ENCODE results near the gene PRMT7. TPM values are rescaled to one million over a fixed set of nuclear protein-coding genes. Genes with fewer than 3 reads are reported as not detected.

PRMT7 gene
- total RNA-seq, 1 donor from 2014 or later, result 36.7 TPM

DNA sequence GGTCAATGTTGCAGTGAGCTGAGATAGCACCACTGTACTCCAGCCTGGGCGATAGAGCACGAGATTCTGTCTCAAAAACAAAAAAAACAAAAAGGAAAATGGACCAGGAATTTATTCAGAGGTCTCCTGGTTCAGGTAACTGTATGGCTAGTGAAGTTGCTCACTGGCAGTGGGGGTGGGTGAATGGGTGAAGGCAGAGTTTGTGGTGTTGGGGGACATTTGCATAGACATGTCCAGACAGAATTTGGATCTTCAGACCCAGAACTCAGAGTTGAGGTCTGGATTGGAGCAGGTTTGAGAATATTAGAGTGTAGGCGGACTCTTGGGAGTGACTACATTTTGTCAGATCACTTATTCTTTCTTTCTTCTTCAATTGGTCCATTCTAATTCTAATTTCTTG is 82.5 kb downstream of the PRMT7 start:
- Mint-ChIP-seq H3K4me1 (ENCODE audit: low read depth, unreplicated experiment) (peaks cover 7% of the 10 kb centered on the region), H3K36me3 (ENCODE audit: low read depth, unreplicated experiment) (no peaks in the 10 kb centered on the region), H3K4me3 (ENCODE audit: unreplicated experiment) (no peak overlapping the region), H3K9me3 (ENCODE audit: unreplicated experiment) (peaks cover 1% of the 10 kb centered on the region), H3K27me3 (ENCODE audit: low read depth, unreplicated experiment) (peaks cover 25% of the 10 kb centered on the region), H3K27ac (ENCODE audit: unreplicated experiment) (no peak overlapping the region)
- Histone ChIP-seq H3K4me2 (ENCODE audit: low read length) (no peak overlapping the region), H3K4me1 (ENCODE audit: insufficient read depth, low read length) (no peaks in the 10 kb centered on the region), H3K9ac (ENCODE audit: low read length) (no peak overlapping the region), H3K27ac (ENCODE audit: low read depth, low read length) (no peak overlapping the region), H3K36me3 (ENCODE audit: insufficient read depth, low read length) (no peaks in the 10 kb centered on the region), H3K4me3 (ENCODE audit: insufficient read depth, low read depth, low read length) (no peak overlapping the region), H3K9me3 (ENCODE audit: insufficient read depth, low read depth, low read length) (no peaks in the 10 kb centered on the region), H4K20me1 (ENCODE audit: insufficient read depth, low read length) (no peaks in the 10 kb centered on the region), H2AFZ (ENCODE audit: low read depth, low read length) (no peak overlapping the region), H3K79me2 (ENCODE audit: insufficient read depth, low read length) (no peaks in the 10 kb centered on the region), H3K27me3 (ENCODE audit: insufficient read depth, low read length) (no peaks in the 10 kb centered on the region)
- TF ChIP-seq, protein P1, sequence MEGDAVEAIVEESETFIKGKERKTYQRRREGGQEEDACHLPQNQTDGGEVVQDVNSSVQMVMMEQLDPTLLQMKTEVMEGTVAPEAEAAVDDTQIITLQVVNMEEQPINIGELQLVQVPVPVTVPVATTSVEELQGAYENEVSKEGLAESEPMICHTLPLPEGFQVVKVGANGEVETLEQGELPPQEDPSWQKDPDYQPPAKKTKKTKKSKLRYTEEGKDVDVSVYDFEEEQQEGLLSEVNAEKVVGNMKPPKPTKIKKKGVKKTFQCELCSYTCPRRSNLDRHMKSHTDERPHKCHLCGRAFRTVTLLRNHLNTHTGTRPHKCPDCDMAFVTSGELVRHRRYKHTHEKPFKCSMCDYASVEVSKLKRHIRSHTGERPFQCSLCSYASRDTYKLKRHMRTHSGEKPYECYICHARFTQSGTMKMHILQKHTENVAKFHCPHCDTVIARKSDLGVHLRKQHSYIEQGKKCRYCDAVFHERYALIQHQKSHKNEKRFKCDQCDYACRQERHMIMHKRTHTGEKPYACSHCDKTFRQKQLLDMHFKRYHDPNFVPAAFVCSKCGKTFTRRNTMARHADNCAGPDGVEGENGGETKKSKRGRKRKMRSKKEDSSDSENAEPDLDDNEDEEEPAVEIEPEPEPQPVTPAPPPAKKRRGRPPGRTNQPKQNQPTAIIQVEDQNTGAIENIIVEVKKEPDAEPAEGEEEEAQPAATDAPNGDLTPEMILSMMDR (IDR thresholded peaks at IDR 0.05; ENCODE audit: insufficient read depth, low read depth, low read length), result no peak
- no peak for TF ChIP-seq EZH2 (IDR thresholded peaks at IDR 0.05; ENCODE audit: insufficient read depth, low read length)
- FAIRE-seq, result no peak
- no peak for DNase-seq (ENCODE audit: low read depth)

DNA sequence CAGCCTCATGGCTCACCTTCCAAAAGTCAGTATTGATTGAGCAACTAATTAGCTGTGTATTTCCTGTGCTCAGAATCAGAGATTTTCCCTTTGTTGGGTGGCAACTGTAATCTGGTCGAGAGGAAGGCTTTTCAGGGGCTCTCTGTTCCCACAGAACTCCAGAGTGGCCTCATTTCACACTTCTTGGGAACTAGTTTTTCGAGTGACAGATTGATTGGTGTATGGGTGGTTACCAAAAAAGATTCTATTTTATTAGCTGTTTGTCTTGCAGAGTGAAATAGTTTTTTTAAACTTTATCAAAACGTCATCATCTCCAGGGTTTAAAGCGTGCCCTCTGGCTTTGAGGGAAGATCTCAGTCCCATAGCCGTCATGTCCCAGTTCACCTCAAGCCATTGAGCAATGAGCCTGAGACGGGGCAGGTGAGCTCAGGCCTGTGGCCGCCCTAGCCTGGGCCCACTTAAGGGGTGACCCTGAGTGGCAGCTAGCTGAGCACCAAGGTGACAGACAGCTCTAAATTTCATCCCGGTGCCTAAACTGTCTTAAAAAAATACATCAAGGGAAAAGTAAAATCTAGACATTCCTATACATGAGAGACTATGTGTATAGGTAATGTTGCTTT is 84.5 kb downstream of the PRMT7 start:
- DNase-seq (ENCODE audit: low read depth), result no peak
- Histone ChIP-seq H3K9me3 (ENCODE audit: insufficient read depth, low read depth, low read length) (no peaks in the 10 kb centered on the region), H2AFZ (ENCODE audit: low read depth, low read length) (no peak overlapping the region), H3K36me3 (ENCODE audit: insufficient read depth, low read length) (no peaks in the 10 kb centered on the region), H3K4me1 (ENCODE audit: insufficient read depth, low read length) (no peaks in the 10 kb centered on the region), H3K27ac (ENCODE audit: low read depth, low read length) (no peak overlapping the region), H3K9ac (ENCODE audit: low read length) (no peak overlapping the region), H3K4me3 (ENCODE audit: insufficient read depth, low read depth, low read length) (no peak overlapping the region), H3K79me2 (ENCODE audit: insufficient read depth, low read length) (no peaks in the 10 kb centered on the region), H3K4me2 (ENCODE audit: low read length) (no peak overlapping the region), H4K20me1 (ENCODE audit: insufficient read depth, low read length) (no peaks in the 10 kb centered on the region), H3K27me3 (ENCODE audit: insufficient read depth, low read length) (no peaks in the 10 kb centered on the region)
- Mint-ChIP-seq H3K4me3 (ENCODE audit: unreplicated experiment) (no peak overlapping the region), H3K36me3 (ENCODE audit: low read depth, unreplicated experiment) (no peaks in the 10 kb centered on the region), H3K4me1 (ENCODE audit: low read depth, unreplicated experiment) (peaks cover 7% of the 10 kb centered on the region), H3K9me3 (ENCODE audit: unreplicated experiment) (peaks cover 1% of the 10 kb centered on the region), H3K27me3 (ENCODE audit: low read depth, unreplicated experiment) (peaks cover 15% of the 10 kb centered on the region), H3K27ac (ENCODE audit: unreplicated experiment) (no peak overlapping the region)
- no peak for FAIRE-seq
- TF ChIP-seq, protein P1 (IDR thresholded peaks at IDR 0.05; ENCODE audit: insufficient read depth, low read depth, low read length), result no peak
- no peak for TF ChIP-seq EZH2 (IDR thresholded peaks at IDR 0.05; ENCODE audit: insufficient read depth, low read length)

DNA sequence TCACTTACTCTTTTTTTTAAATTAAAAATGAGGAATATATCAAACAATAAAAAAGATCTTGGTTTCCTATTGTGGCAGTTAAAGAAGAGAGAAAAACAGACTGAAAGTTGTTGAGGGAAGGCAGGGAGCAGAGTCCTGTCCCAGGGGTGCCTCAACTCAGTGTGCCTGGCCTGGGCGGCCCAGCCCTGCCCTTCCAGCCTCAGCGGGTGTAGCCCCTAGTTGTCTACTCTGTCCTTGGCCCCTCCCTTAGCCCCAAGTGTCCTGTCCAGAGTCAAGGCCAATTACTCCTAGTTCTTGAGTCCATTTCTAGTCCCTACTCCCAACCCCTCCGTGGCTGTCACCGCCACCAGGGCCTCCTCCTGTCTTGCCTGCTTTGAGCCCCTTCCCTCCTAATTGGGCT is 85.0 kb downstream of the PRMT7 start:
- peak overlapping the region; percentile 10 for H3K27ac Mint-ChIP-seq (ENCODE audit: unreplicated experiment)
- H3K4me3 Mint-ChIP-seq (ENCODE audit: unreplicated experiment), result no peak overlapping the region
- FAIRE-seq, result no peak

More for the DNA sequence above, 85.0 kb downstream of the PRMT7 start:
- DNase-seq (ENCODE audit: low read depth), result no peak
- Histone ChIP-seq H3K9ac (ENCODE audit: low read length) (no peak overlapping the region), H3K79me2 (ENCODE audit: insufficient read depth, low read length) (no peaks in the 10 kb centered on the region), H2AFZ (ENCODE audit: low read depth, low read length) (no peak overlapping the region), H3K4me2 (ENCODE audit: low read length) (no peak overlapping the region), H4K20me1 (ENCODE audit: insufficient read depth, low read length) (no peaks in the 10 kb centered on the region), H3K4me3 (ENCODE audit: insufficient read depth, low read depth, low read length) (no peak overlapping the region), H3K9me3 (ENCODE audit: insufficient read depth, low read depth, low read length) (no peaks in the 10 kb centered on the region), H3K4me1 (ENCODE audit: insufficient read depth, low read length) (no peaks in the 10 kb centered on the region), H3K27ac (ENCODE audit: low read depth, low read length) (no peak overlapping the region), H3K27me3 (ENCODE audit: insufficient read depth, low read length) (no peaks in the 10 kb centered on the region), H3K36me3 (ENCODE audit: insufficient read depth, low read length) (no peaks in the 10 kb centered on the region)
- H3K4me1 Mint-ChIP-seq (ENCODE audit: low read depth, unreplicated experiment), result peaks cover 7% of the 10 kb centered on the region
- peaks cover 1% of the 10 kb centered on the region for H3K9me3 Mint-ChIP-seq (ENCODE audit: unreplicated experiment)
- H3K36me3 Mint-ChIP-seq (ENCODE audit: low read depth, unreplicated experiment), result no peaks in the 10 kb centered on the region
- H3K27me3 Mint-ChIP-seq (ENCODE audit: low read depth, unreplicated experiment), result peaks cover 15% of the 10 kb centered on the region
- TF ChIP-seq EZH2 (IDR thresholded peaks at IDR 0.05; ENCODE audit: insufficient read depth, low read length), result no peak
- TF ChIP-seq, protein P1 (IDR thresholded peaks at IDR 0.05; ENCODE audit: insufficient read depth, low read depth, low read length), result no peak

All from astrocyte (in vitro differentiated cells and primary cell).